Loucy (cell line): ENCODE measurements around the gene DNAJB6.

Experiments used
- H2AFZ ChIP-seq: fragments of 200-600 bp; sonication (generic); 2 replicates; pipeline ENCODE4 v1.6.0; 2016; ENCODE audit warnings: antibody characterized with exemption, mild to moderate bottlenecking, low read length, moderate library complexity
- H3F3A ChIP-seq: fragments of 200-600 bp; 2 replicates; pipeline ENCODE4 v1.6.0; 2016; ENCODE audit warnings: antibody characterized with exemption, low read depth, mild to moderate bottlenecking
- H3K27me3 ChIP-seq: fragments of 200-600 bp; sonication (generic); 2 replicates; pipeline ENCODE4 v1.6.1; 2014; ENCODE audit warnings: low read length, mild to moderate bottlenecking; ENCODE audit not compliant: insufficient read depth, poor library complexity, severe bottlenecking
- H3K36me3 ChIP-seq: fragments of 200-600 bp; sonication (generic); 2 replicates; pipeline ENCODE4 v1.6.1; 2016; ENCODE audit warnings: low read length; ENCODE audit not compliant: insufficient read depth
- H3K4me1 ChIP-seq: fragments of 200-600 bp; sonication (generic); 2 replicates; pipeline ENCODE4 v1.5.1; 2014; ENCODE audit warnings: low read length, mild to moderate bottlenecking; ENCODE audit not compliant: insufficient read depth, poor library complexity, severe bottlenecking
- H3K4me2 ChIP-seq: fragments of 200-600 bp; sonication (generic); 2 replicates; pipeline ENCODE4 v1.6.0; 2014; ENCODE audit warnings: antibody characterized with exemption, low read length, low read depth, mild to moderate bottlenecking; ENCODE audit not compliant: poor library complexity, severe bottlenecking
- H3K4me3 ChIP-seq: fragments of 200-600 bp; sonication (generic); 2 replicates; pipeline ENCODE4 v1.5.1; 2014; ENCODE audit warnings: low read length, mild to moderate bottlenecking, mixed read lengths; ENCODE audit not compliant: poor library complexity, severe bottlenecking
- H3K79me2 ChIP-seq: fragments of 200-600 bp; sonication (generic); 2 replicates; pipeline ENCODE4 v1.6.1; 2014; ENCODE audit warnings: low read length; ENCODE audit not compliant: insufficient read depth
- H3K9ac ChIP-seq: fragments of 200-600 bp; sonication (generic); 2 replicates; pipeline ENCODE4 v1.6.0; 2014; ENCODE audit warnings: mild to moderate bottlenecking, low read depth, low read length, moderate library complexity; ENCODE audit not compliant: poor library complexity, severe bottlenecking
- H3K9me2 ChIP-seq: fragments of 200-600 bp; sonication (generic); replicated peaks from 2 replicates; pipeline ENCODE4 v1.6.1; 2016; ENCODE audit warnings: low read depth, low read length, mixed read lengths
- H3K9me3 ChIP-seq: fragments of 200-600 bp; sonication (generic); 2 replicates; pipeline ENCODE4 v1.6.1; 2014; ENCODE audit warnings: mild to moderate bottlenecking, antibody characterized with exemption, low read length, low read depth; ENCODE audit not compliant: insufficient read depth
- H4K20me1 ChIP-seq: fragments of 200-600 bp; sonication (generic); 2 replicates; pipeline ENCODE4 v1.6.0; 2014; ENCODE audit warnings: antibody characterized with exemption, low read length, mild to moderate bottlenecking; ENCODE audit not compliant: insufficient read depth, poor library complexity, severe bottlenecking
- CTCF ChIP-seq: fragments of 200-600 bp; sonication (generic); conservative IDR thresholded peaks from 2 replicates; pipeline ENCODE4 v1.5.1; 2014; ENCODE audit warnings: mild to moderate bottlenecking, antibody characterized with exemption, low read length
- EZH2phosphoT487 ChIP-seq: fragments of 200-600 bp; IDR thresholded peaks from 2 replicates; pipeline ENCODE4 v1.6.1; 2018; ENCODE audit warnings: antibody characterized with exemption, mild to moderate bottlenecking, moderate library complexity, borderline replicate concordance

DNAJB6 gene

DNA sequence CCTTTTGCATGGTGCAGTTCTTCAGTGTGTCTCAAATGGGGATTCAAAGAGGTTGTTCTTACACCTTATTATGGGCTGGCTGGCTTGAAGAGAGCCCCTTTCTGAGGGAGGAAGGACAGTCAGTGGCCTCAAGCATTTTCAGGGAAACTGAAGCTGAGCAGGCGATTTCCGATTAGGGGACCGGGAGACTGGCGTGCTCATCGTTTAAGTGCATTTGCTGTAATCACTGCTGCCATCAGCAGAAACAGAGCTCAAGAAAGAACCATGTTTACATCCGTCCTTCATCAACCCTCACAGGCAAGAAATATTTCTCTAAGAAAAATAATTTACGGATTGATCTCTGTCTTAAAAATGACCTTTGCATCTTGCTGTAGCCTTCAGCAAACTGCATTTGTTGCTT is 32.2 kb downstream of the DNAJB6 start:
- H2AFZ ChIP-seq, result no peak overlapping the region
- H4K20me1 ChIP-seq, result peaks cover 92% of the 10 kb centered on the region
- H3K4me3 ChIP-seq, result no peak overlapping the region
- H3K4me2 ChIP-seq, result no peak overlapping the region
- no peak overlapping the region for H3K9ac ChIP-seq
- H3F3A ChIP-seq, result no peaks in the 10 kb centered on the region
- peaks cover 100% of the 10 kb centered on the region for H3K36me3 ChIP-seq
- H3K4me1 ChIP-seq, result no peaks in the 10 kb centered on the region
- no peaks in the 10 kb centered on the region for H3K9me3 ChIP-seq
- TF ChIP-seq EZH2phosphoT487 (no peak), CTCF (no peak)
- H3K9me2 ChIP-seq, result no peaks in the 10 kb centered on the region
- H3K79me2 ChIP-seq, result peaks cover 90% of the 10 kb centered on the region
- H3K27me3 ChIP-seq, result no peaks in the 10 kb centered on the region

DNA sequence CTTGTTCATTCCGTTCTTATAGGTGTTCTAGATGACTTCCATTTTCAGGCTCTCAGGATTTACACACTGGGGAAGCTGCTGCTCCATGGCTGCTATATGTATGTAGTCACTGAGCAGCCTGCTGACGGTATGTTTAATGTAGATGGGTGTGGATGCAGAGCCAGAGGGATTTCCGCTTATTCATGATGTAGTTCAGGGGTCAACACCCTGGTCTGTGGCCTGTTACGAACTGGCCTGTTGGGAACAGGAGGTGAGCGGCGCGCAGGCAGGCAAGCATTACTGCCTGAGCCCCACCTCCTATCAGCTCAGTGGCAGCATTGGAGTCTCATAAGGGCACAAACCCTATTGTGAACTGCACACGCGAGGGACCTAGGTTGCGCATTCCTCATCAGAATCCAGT is 33.9 kb downstream of the DNAJB6 start:
- Histone ChIP-seq H3K4me3 (no peak overlapping the region), H3F3A (no peaks in the 10 kb centered on the region), H4K20me1 (peaks cover 92% of the 10 kb centered on the region), H3K27me3 (no peaks in the 10 kb centered on the region), H3K36me3 (peaks cover 99% of the 10 kb centered on the region), H3K4me1 (no peaks in the 10 kb centered on the region), H3K9me3 (no peaks in the 10 kb centered on the region), H3K9ac (no peak overlapping the region), H3K4me2 (no peak overlapping the region), H3K79me2 (peaks cover 90% of the 10 kb centered on the region), H3K9me2 (no peaks in the 10 kb centered on the region), H2AFZ (no peak overlapping the region)
- no peak for TF ChIP-seq CTCF
- no peak for TF ChIP-seq EZH2phosphoT487

DNA sequence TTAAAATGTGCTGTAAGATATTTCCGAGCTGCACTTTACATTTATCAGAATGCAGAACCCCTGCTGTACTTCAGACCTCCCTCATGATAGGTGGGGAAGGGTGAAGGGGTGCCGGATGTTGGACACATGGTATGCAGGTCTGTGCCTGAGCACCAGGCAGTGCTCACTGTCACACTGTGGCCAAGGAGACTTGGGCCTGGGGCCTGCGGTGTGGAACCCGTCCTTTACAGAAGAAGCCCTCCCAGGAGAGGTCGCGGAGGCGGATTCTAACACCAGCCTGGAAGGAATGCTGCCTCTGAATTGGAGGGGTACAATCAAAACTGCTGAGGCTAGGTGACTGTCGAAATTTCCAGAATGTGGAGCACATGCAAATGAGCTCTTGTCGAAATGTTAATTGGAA is 34.5 kb downstream of the DNAJB6 start:
- Histone ChIP-seq H3K27me3 (no peaks in the 10 kb centered on the region), H3K9ac (no peak overlapping the region), H3K9me2 (no peaks in the 10 kb centered on the region), H3K4me1 (no peaks in the 10 kb centered on the region), H3K79me2 (peaks cover 90% of the 10 kb centered on the region), H2AFZ (no peak overlapping the region), H3K9me3 (no peaks in the 10 kb centered on the region), H3K4me3 (no peak overlapping the region), H4K20me1 (peaks cover 92% of the 10 kb centered on the region), H3K36me3 (peaks cover 99% of the 10 kb centered on the region), H3K4me2 (no peak overlapping the region), H3F3A (no peaks in the 10 kb centered on the region)
- no peak for TF ChIP-seq CTCF
- TF ChIP-seq EZH2phosphoT487, result no peak
